ENCODE results near the gene FNDC5. TPM values are rescaled to one million over a fixed set of nuclear protein-coding genes. Genes with fewer than 3 reads are reported as not detected.
A peak's percentile ranks its signal among the peaks of the same experiment; 100 is the strongest.

FNDC5 gene
- polyA plus RNA-seq, 1 donor from 2014 or later, result 21.6 TPM

DNA sequence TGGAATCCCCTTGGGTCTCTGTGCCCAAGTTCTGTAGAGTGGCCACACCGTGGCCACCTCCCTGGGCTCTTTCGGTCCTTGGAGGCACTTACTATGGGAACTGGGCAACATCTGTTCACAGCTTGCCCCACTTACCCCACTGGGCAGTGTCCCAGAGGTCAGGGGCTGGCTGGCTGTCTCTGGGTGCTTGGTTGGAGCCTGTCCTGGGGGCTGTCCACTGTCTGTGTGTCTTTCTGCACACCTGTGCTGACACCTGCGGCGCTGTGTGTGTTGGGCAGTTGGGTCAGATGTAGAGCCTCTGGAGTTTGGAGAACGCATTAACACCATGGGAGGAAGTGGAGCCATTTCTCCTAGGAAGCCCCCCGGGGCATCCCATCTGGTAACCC, 31.8 kb upstream of the FNDC5 start:
- H3K79me2 ChIP-seq (replicated peaks; ENCODE audit: insufficient read depth, low read length), result no peaks in the 10 kb centered on the region
- no peaks in the 10 kb centered on the region for H3K36me3 ChIP-seq (ENCODE audit: insufficient read depth, low read length)
- no peak overlapping the region for H3K4me3 ChIP-seq (ENCODE audit: low read length)
- no peak overlapping the region for H3K27ac ChIP-seq (ENCODE audit: low read length)
- no peak overlapping the region for H3K9ac ChIP-seq (ENCODE audit: low read length)
- H3K4me2 ChIP-seq (ENCODE audit: low read length), result no peak overlapping the region
- no peaks in the 10 kb centered on the region for H3F3A ChIP-seq (ENCODE audit: insufficient read depth, low read length, poor library complexity, severe bottlenecking)
- no peaks in the 10 kb centered on the region for H4K20me1 ChIP-seq (ENCODE audit: insufficient read depth)
- peaks cover 36% of the 10 kb centered on the region for H3K27me3 ChIP-seq (ENCODE audit: insufficient read depth, low read depth, low read length)
- H3K9me3 ChIP-seq (ENCODE audit: low read length), result no peaks in the 10 kb centered on the region
- no peaks in the 10 kb centered on the region for H3K9me2 ChIP-seq (ENCODE audit: insufficient read depth, low read length)
- H2AFZ ChIP-seq (ENCODE audit: low read depth, low read length), result no peak overlapping the region
- TF ChIP-seq SMC3 (conservative IDR thresholded peaks at IDR 0.05; ENCODE audit: poor library complexity) (no peak), MXI1 (conservative IDR thresholded peaks at IDR 0.05; ENCODE audit: poor library complexity, severe bottlenecking) (no peak), EP300 (conservative IDR thresholded peaks at IDR 0.05; ENCODE audit: poor library complexity, severe bottlenecking) (no peak), TAF1 (IDR thresholded peaks at IDR 0.05; ENCODE audit: low read depth) (no peak), EZH2 (IDR thresholded peaks at IDR 0.05; ENCODE audit: borderline replicate concordance, insufficient read depth, low read length, poor library complexity, severe bottlenecking) (no peak), RAD21 (conservative IDR thresholded peaks at IDR 0.05) (no peak), POLR2AphosphoS5 (IDR thresholded peaks at IDR 0.05) (no peak)
- TF ChIP-seq, protein P1, sequence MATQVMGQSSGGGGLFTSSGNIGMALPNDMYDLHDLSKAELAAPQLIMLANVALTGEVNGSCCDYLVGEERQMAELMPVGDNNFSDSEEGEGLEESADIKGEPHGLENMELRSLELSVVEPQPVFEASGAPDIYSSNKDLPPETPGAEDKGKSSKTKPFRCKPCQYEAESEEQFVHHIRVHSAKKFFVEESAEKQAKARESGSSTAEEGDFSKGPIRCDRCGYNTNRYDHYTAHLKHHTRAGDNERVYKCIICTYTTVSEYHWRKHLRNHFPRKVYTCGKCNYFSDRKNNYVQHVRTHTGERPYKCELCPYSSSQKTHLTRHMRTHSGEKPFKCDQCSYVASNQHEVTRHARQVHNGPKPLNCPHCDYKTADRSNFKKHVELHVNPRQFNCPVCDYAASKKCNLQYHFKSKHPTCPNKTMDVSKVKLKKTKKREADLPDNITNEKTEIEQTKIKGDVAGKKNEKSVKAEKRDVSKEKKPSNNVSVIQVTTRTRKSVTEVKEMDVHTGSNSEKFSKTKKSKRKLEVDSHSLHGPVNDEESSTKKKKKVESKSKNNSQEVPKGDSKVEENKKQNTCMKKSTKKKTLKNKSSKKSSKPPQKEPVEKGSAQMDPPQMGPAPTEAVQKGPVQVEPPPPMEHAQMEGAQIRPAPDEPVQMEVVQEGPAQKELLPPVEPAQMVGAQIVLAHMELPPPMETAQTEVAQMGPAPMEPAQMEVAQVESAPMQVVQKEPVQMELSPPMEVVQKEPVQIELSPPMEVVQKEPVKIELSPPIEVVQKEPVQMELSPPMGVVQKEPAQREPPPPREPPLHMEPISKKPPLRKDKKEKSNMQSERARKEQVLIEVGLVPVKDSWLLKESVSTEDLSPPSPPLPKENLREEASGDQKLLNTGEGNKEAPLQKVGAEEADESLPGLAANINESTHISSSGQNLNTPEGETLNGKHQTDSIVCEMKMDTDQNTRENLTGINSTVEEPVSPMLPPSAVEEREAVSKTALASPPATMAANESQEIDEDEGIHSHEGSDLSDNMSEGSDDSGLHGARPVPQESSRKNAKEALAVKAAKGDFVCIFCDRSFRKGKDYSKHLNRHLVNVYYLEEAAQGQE (IDR thresholded peaks at IDR 0.05; ENCODE audit: borderline replicate concordance), result no peak
- TF ChIP-seq, protein P2, sequence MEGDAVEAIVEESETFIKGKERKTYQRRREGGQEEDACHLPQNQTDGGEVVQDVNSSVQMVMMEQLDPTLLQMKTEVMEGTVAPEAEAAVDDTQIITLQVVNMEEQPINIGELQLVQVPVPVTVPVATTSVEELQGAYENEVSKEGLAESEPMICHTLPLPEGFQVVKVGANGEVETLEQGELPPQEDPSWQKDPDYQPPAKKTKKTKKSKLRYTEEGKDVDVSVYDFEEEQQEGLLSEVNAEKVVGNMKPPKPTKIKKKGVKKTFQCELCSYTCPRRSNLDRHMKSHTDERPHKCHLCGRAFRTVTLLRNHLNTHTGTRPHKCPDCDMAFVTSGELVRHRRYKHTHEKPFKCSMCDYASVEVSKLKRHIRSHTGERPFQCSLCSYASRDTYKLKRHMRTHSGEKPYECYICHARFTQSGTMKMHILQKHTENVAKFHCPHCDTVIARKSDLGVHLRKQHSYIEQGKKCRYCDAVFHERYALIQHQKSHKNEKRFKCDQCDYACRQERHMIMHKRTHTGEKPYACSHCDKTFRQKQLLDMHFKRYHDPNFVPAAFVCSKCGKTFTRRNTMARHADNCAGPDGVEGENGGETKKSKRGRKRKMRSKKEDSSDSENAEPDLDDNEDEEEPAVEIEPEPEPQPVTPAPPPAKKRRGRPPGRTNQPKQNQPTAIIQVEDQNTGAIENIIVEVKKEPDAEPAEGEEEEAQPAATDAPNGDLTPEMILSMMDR (IDR thresholded peaks at IDR 0.05; ENCODE audit: poor library complexity, severe bottlenecking), result no peak

DNA sequence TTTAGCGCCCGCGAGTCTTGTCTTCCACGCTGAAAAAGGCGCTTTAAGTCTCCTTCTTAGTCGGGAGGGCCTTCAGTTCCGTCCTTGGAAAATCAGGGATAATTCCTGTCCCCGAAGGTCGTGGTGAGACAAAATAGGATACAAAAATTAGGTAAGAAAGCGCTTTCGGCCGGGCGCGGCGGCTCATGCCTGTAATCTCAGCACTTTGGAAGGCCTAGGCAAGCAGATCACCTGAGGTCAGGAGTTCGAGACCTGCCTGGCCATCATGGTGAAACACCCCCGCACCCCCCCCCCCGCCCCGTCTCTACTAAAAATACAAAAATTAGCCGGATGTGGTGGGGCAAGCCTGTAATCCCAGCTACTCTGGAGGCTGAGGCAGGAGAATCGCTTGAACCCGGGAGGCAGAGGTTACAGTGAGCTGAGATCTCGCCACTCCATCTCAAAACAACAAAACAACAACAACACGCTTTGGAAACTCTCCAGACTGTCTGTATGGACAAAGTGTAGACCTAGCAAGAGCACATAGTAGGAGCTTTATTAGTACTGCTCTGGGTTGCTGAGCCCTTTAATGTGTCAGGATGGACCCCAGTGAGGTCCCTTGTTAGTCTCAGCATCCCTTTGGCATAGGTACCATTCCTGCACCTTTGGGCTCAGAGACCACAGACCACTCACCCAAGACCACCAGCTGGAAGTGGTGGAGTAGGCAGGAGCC, 31.3 kb upstream of the FNDC5 start:
- no peaks in the 10 kb centered on the region for H3K9me3 ChIP-seq (ENCODE audit: low read length)
- H3K27me3 ChIP-seq (ENCODE audit: insufficient read depth, low read depth, low read length), result peaks cover 36% of the 10 kb centered on the region
- peak overlapping the region; percentile 56 for H3K4me3 ChIP-seq (ENCODE audit: low read length)
- no peak overlapping the region for H3K27ac ChIP-seq (ENCODE audit: low read length)
- H3K4me2 ChIP-seq (ENCODE audit: low read length), result no peak overlapping the region
- H3K9ac ChIP-seq (ENCODE audit: low read length), result no peak overlapping the region
- no peaks in the 10 kb centered on the region for H3K9me2 ChIP-seq (ENCODE audit: insufficient read depth, low read length)
- TF ChIP-seq EP300 (conservative IDR thresholded peaks at IDR 0.05; ENCODE audit: poor library complexity, severe bottlenecking), result no peak
- TF ChIP-seq TAF1 (IDR thresholded peaks at IDR 0.05; ENCODE audit: low read depth), result no peak
- TF ChIP-seq MXI1 (conservative IDR thresholded peaks at IDR 0.05; ENCODE audit: poor library complexity, severe bottlenecking), result no peak
- TF ChIP-seq POLR2AphosphoS5 (IDR thresholded peaks at IDR 0.05), result no peak
- TF ChIP-seq SMC3 (conservative IDR thresholded peaks at IDR 0.05; ENCODE audit: poor library complexity), result no peak
- TF ChIP-seq, protein P2 (IDR thresholded peaks at IDR 0.05; ENCODE audit: poor library complexity, severe bottlenecking), result no peak
- no peak for TF ChIP-seq RAD21 (conservative IDR thresholded peaks at IDR 0.05)
- TF ChIP-seq, protein P1 (IDR thresholded peaks at IDR 0.05; ENCODE audit: borderline replicate concordance), result no peak
- TF ChIP-seq EZH2 (IDR thresholded peaks at IDR 0.05; ENCODE audit: borderline replicate concordance, insufficient read depth, low read length, poor library complexity, severe bottlenecking), result no peak
- no peaks in the 10 kb centered on the region for H4K20me1 ChIP-seq (ENCODE audit: insufficient read depth)
- H3K79me2 ChIP-seq (replicated peaks; ENCODE audit: insufficient read depth, low read length), result no peaks in the 10 kb centered on the region
- no peak overlapping the region for H2AFZ ChIP-seq (ENCODE audit: low read depth, low read length)
- no peaks in the 10 kb centered on the region for H3F3A ChIP-seq (ENCODE audit: insufficient read depth, low read length, poor library complexity, severe bottlenecking)
- H3K36me3 ChIP-seq (ENCODE audit: insufficient read depth, low read length), result no peaks in the 10 kb centered on the region

Data from neural cell (in vitro differentiated cells).